OCI-LY7 (cell line): ENCODE data around the gene ARGLU1. TPM values are rescaled to one million over a fixed set of nuclear protein-coding genes. Genes with fewer than 3 reads are reported as not detected.

Experiments used
- BruUV-seq: library from RNA; stranded (reverse); fragments of 400-500 nt; replicated peaks from 2 replicates; lab custom pipeline; 2021; lab: Mats Ljungman, UMichigan
- CTCF ChIA-PET: fragments of 300-600 bp; sonication (Branson Sonifier 250); formaldehyde crosslinking; loops from one replicate; lab custom pipeline; 2022; ENCODE audit warnings: antibody characterized with exemption; ENCODE audit not compliant: unreplicated experiment; lab: Charles Lee
- POLR2A ChIA-PET: fragments of 300-600 bp; sonication (Branson Sonifier 250); formaldehyde crosslinking; loops from one replicate; lab custom pipeline; 2022; ENCODE audit warnings: antibody characterized with exemption; lab: Charles Lee
- DNase-seq: peaks from one replicate; pipeline ENCODE4 v3.0.0-alpha.2; 2015; ENCODE audit warnings: low spot score
- H2AFZ ChIP-seq: fragments of 200-600 bp; sonication (generic), shearing (Covaris generic); 2 replicates; pipeline ENCODE4 v1.6.1; 2014; ENCODE audit warnings: mild to moderate bottlenecking, antibody characterized with exemption, low read length, moderate library complexity
- H3K27ac ChIP-seq: fragments of 200-600 bp; sonication (generic); 2 replicates; pipeline ENCODE4 v1.5.1; 2014; ENCODE audit warnings: mixed run types, low read depth, mild to moderate bottlenecking, moderate library complexity, low read length, inconsistent platforms; ENCODE audit not compliant: poor library complexity, severe bottlenecking
- H3K36me3 ChIP-seq: fragments of 200-600 bp; sonication (generic); 2 replicates; pipeline ENCODE4 v1.6.1; 2014; ENCODE audit warnings: mild to moderate bottlenecking, antibody characterized with exemption, low read length, moderate library complexity, mixed read lengths; ENCODE audit not compliant: insufficient read depth
- H3K4me1 ChIP-seq: fragments of 200-600 bp; sonication (generic); 2 replicates; pipeline ENCODE4 v1.5.1; 2014; ENCODE audit warnings: mild to moderate bottlenecking, low read length; ENCODE audit not compliant: insufficient read depth, poor library complexity, severe bottlenecking
- H3K4me2 ChIP-seq: fragments of 200-600 bp; sonication (generic); 2 replicates; pipeline ENCODE4 v1.6.1; 2014; ENCODE audit warnings: mild to moderate bottlenecking, low read length
- H3K4me3 ChIP-seq: fragments of 200-600 bp; sonication (generic); 2 replicates; pipeline ENCODE4 v1.5.1; 2014; ENCODE audit warnings: mild to moderate bottlenecking, low read depth, low read length; ENCODE audit not compliant: poor library complexity, severe bottlenecking
- H3K79me2 ChIP-seq: fragments of 200-600 bp; sonication (generic); 2 replicates; pipeline ENCODE4 v1.6.1; 2016; ENCODE audit warnings: low read depth, mild to moderate bottlenecking, low read length, moderate library complexity, mixed read lengths; ENCODE audit not compliant: insufficient read depth
- H3K9me2 ChIP-seq: fragments of 200-600 bp; sonication (generic); 2 replicates; pipeline ENCODE4 v1.6.1; 2016; ENCODE audit warnings: mild to moderate bottlenecking, low read length, mixed read lengths; ENCODE audit not compliant: insufficient read depth
- H3K9me3 ChIP-seq: fragments of 200-600 bp; sonication (generic); 2 replicates; pipeline ENCODE4 v1.6.1; 2014; ENCODE audit warnings: mild to moderate bottlenecking, mixed run types, low read length, mixed read lengths
- H4K20me1 ChIP-seq: fragments of 200-600 bp; sonication (generic); 2 replicates; pipeline ENCODE4 v1.6.1; 2014; ENCODE audit warnings: mild to moderate bottlenecking, antibody characterized with exemption, low read length, moderate library complexity, mixed read lengths; ENCODE audit not compliant: insufficient read depth
- CTCF ChIP-seq: fragments of 200-600 bp; sonication (generic); conservative IDR thresholded peaks from 2 replicates; pipeline ENCODE4 v1.5.1; 2014; ENCODE audit warnings: mild to moderate bottlenecking, antibody characterized with exemption, low read length, moderate library complexity, mixed read lengths
- EZH2phosphoT487 ChIP-seq: fragments of 200-600 bp; sonication (generic); IDR thresholded peaks from 2 replicates; pipeline ENCODE4 v1.6.1; 2018; ENCODE audit warnings: low read depth, borderline replicate concordance, mild to moderate bottlenecking, mixed run types, antibody characterized with exemption, low read length, moderate library complexity, mixed read lengths
- intact Hi-C: fragments of 100-400 bp; cut with micrococcal nuclease; formaldehyde crosslinking; loops from one replicate; pipeline ENCODE4 v1.10.0; 2022; ENCODE audit not compliant: unreplicated experiment
- total RNA-seq, 2 experiments: library from RNA; depleted of rRNA in 1 of 2; stranded (reverse); fragments of >200 nt in 1 of 2; shearing (Covaris generic) in 1 of 2; gene quantifications; 2 replicates each; pipeline ENCODE4 v1.2.3, GENCODE V29; 2014 to 2022

The ARGLU1 gene
- total RNA-seq, 2 experiments from 2014 or later, result 71.6 to 71.9 TPM

GRCh38 chr13:106515635-106516254, 52.2 kb downstream of the ARGLU1 start:
- BruUV-seq, result no TSS peak
- Histone ChIP-seq H2AFZ (no peak overlapping the region), H3K4me3 (no peak overlapping the region), H3K4me2 (no peak overlapping the region), H3K4me1 (no peaks in the 10 kb centered on the region), H4K20me1 (no peaks in the 10 kb centered on the region), H3K9me2 (no peaks in the 10 kb centered on the region), H3K79me2 (no peaks in the 10 kb centered on the region), H3K36me3 (no peaks in the 10 kb centered on the region), H3K9me3 (no peaks in the 10 kb centered on the region), H3K27ac (no peak overlapping the region)
- TF ChIP-seq EZH2phosphoT487, result no peak
- TF ChIP-seq CTCF, result no peak
- intact Hi-C loops, result no loop called here
- ChIA-PET POLR2A (no interaction called here), CTCF (no interaction called here)
- no peak for DNase-seq

- POLR2A ChIA-PET, result no interaction called here
- Histone ChIP-seq H3K4me1 (no peaks in the 10 kb centered on the region), H3K79me2 (no peaks in the 10 kb centered on the region), H3K4me2 (no peak overlapping the region), H3K9me2 (no peaks in the 10 kb centered on the region), H2AFZ (no peak overlapping the region), H3K27ac (no peak overlapping the region), H3K4me3 (no peak overlapping the region), H3K36me3 (no peaks in the 10 kb centered on the region), H3K9me3 (no peaks in the 10 kb centered on the region), H4K20me1 (no peaks in the 10 kb centered on the region)
- intact Hi-C loops, result no loop called here
- no TSS peak for BruUV-seq
- no peak for DNase-seq
- CTCF ChIA-PET, result no interaction called here
- no peak for TF ChIP-seq EZH2phosphoT487
Observed at GRCh38 chr13:106514928-106515634, 52.9 kb downstream of the ARGLU1 start.

GRCh38 chr13:106513025-106513983, 54.6 kb downstream of the ARGLU1 start:
- BruUV-seq, result no TSS peak
- Histone ChIP-seq H3K9me3 (no peaks in the 10 kb centered on the region), H3K4me1 (no peaks in the 10 kb centered on the region), H4K20me1 (no peaks in the 10 kb centered on the region), H3K27ac (no peak overlapping the region), H3K4me2 (no peak overlapping the region), H3K36me3 (no peaks in the 10 kb centered on the region), H3K4me3 (no peak overlapping the region), H3K79me2 (no peaks in the 10 kb centered on the region), H3K9me2 (no peaks in the 10 kb centered on the region), H2AFZ (no peak overlapping the region)
- intact Hi-C loops, result no loop called here
- CTCF ChIA-PET, result no interaction called here
- TF ChIP-seq EZH2phosphoT487 (no peak), CTCF (no peak)
- POLR2A ChIA-PET, result interaction anchor here (0.6 to 1.4 kb wide), 2 partner anchors 10 to 1397 kb away, joined by 3 to 6 read pairs; no protein-coding TSS in a partner anchor
- no peak for DNase-seq
